Heart right ventricle (tissue), 16 donors: ENCODE data around the gene VANGL1. TPM values are rescaled to one million over a fixed set of nuclear protein-coding genes. Genes with fewer than 3 reads are reported as not detected.
A peak's percentile ranks its signal among the peaks of the same experiment; 100 is the strongest.

Source experiments
- ATAC-seq, 8 donors: fragments of 200-7000 bp; cut with Tn5 transposase; one replicate each; pipeline ENCODE4 v1.9.1; 2020; ENCODE audit warnings: mild to moderate bottlenecking in 8 of 8, moderate library complexity in 8 of 8, moderate number of reproducible peaks in 1 of 8
- DNase-seq, 2 donors: peaks; one replicate each; pipeline ENCODE4 v3.0.0-alpha.2; 2020
- H3K27ac ChIP-seq, 10 donors: fragments of 200-600 bp; sonication (generic) in 2 of 10; one replicate each; pipeline versions ENCODE4 v1.5.0 to v1.8.0; 2020 to 2022; ENCODE audit warnings: mild to moderate bottlenecking in 3 of 10
- H3K27me3 ChIP-seq, 7 donors: fragments of 200-600 bp; one replicate each; pipeline ENCODE4 v1.8.0; 2021 to 2022; ENCODE audit warnings: mild to moderate bottlenecking in 2 of 7
- H3K36me3 ChIP-seq, 9 donors: fragments of 200-600 bp; sonication (generic) in 1 of 9; one replicate each; pipeline versions ENCODE4 v1.5.0 to v1.8.0; 2020 to 2022; ENCODE audit warnings: mild to moderate bottlenecking in 2 of 9
- H3K4me1 ChIP-seq, 9 donors: fragments of 200-600 bp; sonication (generic) in 1 of 9; one replicate each; pipeline versions ENCODE4 v1.5.0 to v1.8.0; 2020 to 2022; ENCODE audit warnings: mild to moderate bottlenecking in 4 of 9
- H3K4me3 ChIP-seq, 10 donors: fragments of 200-600 bp; sonication (generic) in 2 of 10; one replicate each; pipeline versions ENCODE4 v1.5.0 to v1.8.0; 2020 to 2022; ENCODE audit warnings: mild to moderate bottlenecking in 7 of 10, moderate library complexity in 2 of 10
- H3K9me3 ChIP-seq, 11 donors: fragments of 200-600 bp in 10 of 11; sonication (generic) in 2 of 11; one replicate each; pipeline versions ENCODE4 v1.5.0 to v1.8.0; 2013 to 2022; ENCODE audit warnings: mild to moderate bottlenecking in 2 of 11, control low read depth in 1 of 11, moderate library complexity in 1 of 11
- CTCF ChIP-seq, 9 donors: fragments of 200-600 bp; sonication (generic) in 2 of 9; IDR thresholded peaks; one replicate each; pipeline versions ENCODE4 v1.5.0 to v1.8.0; 2021 to 2022; ENCODE audit warnings: antibody characterized with exemption in 9 of 9, mild to moderate bottlenecking in 5 of 9, moderate library complexity in 1 of 9
- WGBS, 2 donors: extraction: QIAGEN DNeasy Blood & Tissue Kit; methylation state at CpG; one replicate each; pipeline ENCODE4 v1.1.7; 2013; ENCODE audit warnings: inconsistent platforms in 1 of 2; 5-methylcytosine and 5-hydroxymethylcytosine counted together
- intact Hi-C, 10 donors: fragments of 100-400 bp; cut with DNase I; formaldehyde crosslinking; loops; one replicate each; pipeline versions ENCODE4 v1.11.1 to v1.14.2; 2022
- polyA plus RNA-seq, 2 donors: library from polyadenylated mRNA; stranded (reverse); fragments of 200-250 nt; gene quantifications; one replicate each; pipeline ENCODE4 v1.2.3, GENCODE V29; 2013
- total RNA-seq, 10 donors: library from RNA; stranded (reverse); fragmentation: NEBNext Ultra II Directional in 3 of 10; extraction: Animal tissue kit (Norgen Biotek cat#: 25700) in 3 of 10; gene quantifications; one replicate each; pipeline versions ENCODE4 v1.2.1 to v1.2.4, GENCODE V29; 2021 to 2023
- donor health status: Arrhythmogenic right ventricular cardiomyopathy.
- donor health status: ischemic (EF 13 %, LVEDD 7.1; RV severe dilation, severe dysfunction).
- donor health status: healthy with polysubstance abuse.
- donor health status: DM: no; HTN: yes; CAD: no.
- donor health status: DM: no; HTN: no; CAD: no.
- donor health status: ischemic (EF 25% LVEDD 6.9; RV normal size, moderate dysfunction).
- donor health status: ischemic (EF 25% LVEDD 5.7; RV mildly dilated, moderate dysfunction).
- donor health status: healthy.
- donor health status: DM: yes; HTN: yes; CAD: no.
- donor health status: Ischemic cardiomyopathy.
- donor health status: ischemic (EF 35%, LVEDD 5.7; RV mildly dilated, moderate dysfunction).
- donor health status: nonischemic (EF 11% LVEDD 7.7; RV severe dilation, severe dysfunction).
- donor health status: DM: yes; HTN: yes; CAD: no.
- donor health status: PGD.
- donor health status: ischemic (EF 29% LVEDD 5.4; RV normal size, mild dysfunction).
- donor health status: nonischemic (EF 23%, LVEDD 6.1; RV moderate dilation, normal function).

The VANGL1 gene
- total and polyA plus RNA-seq, 12 donors = 1.7 to 9.8 (median 6.9) TPM

GRCh38 chr1:115713906-115714305, 72.1 kb downstream of the VANGL1 start:
- peaks cover 0 to 30% (median 3%) of the 10 kb centered on the region in 9 donors for H3K4me1 ChIP-seq
- 78 to 83% methylated on average over 5 of the region's 5 CpGs for WGBS, 2 donors
- TF ChIP-seq CTCF (IDR thresholded peaks at IDR 0.05) = no peak
- intact Hi-C loops = loop anchor here in 2 of 10 donors (5.0 kb wide), 2 partner anchors 48 to 53 kb away; partner anchors contain the start of gene CASQ2 (in 1 of the 2)
- H3K36me3 ChIP-seq = peaks cover 0 to 27% (median 0%) of the 10 kb centered on the region in 9 donors
- no peak overlapping the region for H3K27ac ChIP-seq
- H3K27me3 ChIP-seq = no peaks in the 10 kb centered on the region
- no peak overlapping the region for H3K4me3 ChIP-seq
- ATAC-seq (no peak), DNase-seq (no peak)
- no peaks in the 10 kb centered on the region for H3K9me3 ChIP-seq

- intact Hi-C loops = loop anchor here in 5 of 10 donors (5.0 kb wide), 2 partner anchors 48 to 53 kb away; partner anchors contain the start of gene CASQ2 (in 1 of the 5)
- 46 to 53% methylated on average over 1 of the region's 1 CpG for WGBS, 2 donors
- H3K27ac ChIP-seq = no peak overlapping the region
Measured at GRCh38 chr1:115714572-115715141, 72.9 kb downstream of the VANGL1 start.

GRCh38 chr1:115717541-115717940, 75.8 kb downstream of the VANGL1 start:
- Histone ChIP-seq H3K27ac (no peak overlapping the region), H3K4me1 (peaks cover 0 to 2% (median 0%) of the 10 kb centered on the region in 9 donors), H3K27me3 (no peaks in the 10 kb centered on the region), H3K36me3 (peaks cover 0 to 42% (median 0%) of the 10 kb centered on the region in 9 donors), H3K4me3 (no peak overlapping the region), H3K9me3 (no peaks in the 10 kb centered on the region)
- DNase-seq (peak in 1 of 2 donors; percentile 30), ATAC-seq (peak in 1 of 8 donors; percentile 17)
- TF ChIP-seq CTCF (IDR thresholded peaks at IDR 0.05) = peak; percentile 7 to 62 (median 54)
- 42 to 47% methylated on average over 5 of the region's 5 CpGs for WGBS, 2 donors
- intact Hi-C loops = loop anchor here in 5 of 10 donors (2.0 to 5.0 kb wide), 4 partner anchors 45 to 55 kb away; no protein-coding TSS in a partner anchor

More at GRCh38 chr1:115714572-115715141, 72.9 kb downstream of the VANGL1 start:
- no peaks in the 10 kb centered on the region for H3K9me3 ChIP-seq
- H3K27me3 ChIP-seq = no peaks in the 10 kb centered on the region
- peaks cover 0 to 33% (median 0%) of the 10 kb centered on the region in 9 donors for H3K36me3 ChIP-seq
- no peak for TF ChIP-seq CTCF (IDR thresholded peaks at IDR 0.05)
- no peak for ATAC-seq
- H3K4me1 ChIP-seq = peaks cover 0 to 23% (median 1%) of the 10 kb centered on the region in 9 donors
- H3K4me3 ChIP-seq = no peak overlapping the region
- DNase-seq = no peak

- TF ChIP-seq CTCF (IDR thresholded peaks at IDR 0.05) = no peak
- DNase-seq = no peak
- no peaks in the 10 kb centered on the region for H3K9me3 ChIP-seq
- peaks cover 0 to 45% (median 0%) of the 10 kb centered on the region in 9 donors for H3K36me3 ChIP-seq
- no peak overlapping the region for H3K4me3 ChIP-seq
- peak in 2 of 8 donors; percentile 25 to 35 for ATAC-seq
- intact Hi-C loops = loop anchor here in 3 of 10 donors (5.0 kb wide), 1 partner anchor 44 kb away; no protein-coding TSS in a partner anchor
- H3K27me3 ChIP-seq = no peaks in the 10 kb centered on the region
- H3K4me1 ChIP-seq = no peaks in the 10 kb centered on the region
- no peak overlapping the region for H3K27ac ChIP-seq
- 82% methylated on average over 5 of the region's 5 CpGs for WGBS, 2 donors
Measured at GRCh38 chr1:115718011-115718754, 76.4 kb downstream of the VANGL1 start.
